Vagina (tissue), 2 donors: ENCODE data around the gene STEAP1. TPM values are rescaled to one million over a fixed set of nuclear protein-coding genes. Genes with fewer than 3 reads are reported as not detected.

Experiments
- DNase-seq, 2 donors: peaks; one replicate each; pipeline ENCODE4 v3.0.0-alpha.2; 2017; ENCODE audit errors: extremely low spot score in 2 of 2
- H3K27ac ChIP-seq: fragments of 200-600 bp; sonication (generic); one replicate; pipeline ENCODE4 v1.5.1; 2019
- H3K27me3 ChIP-seq: fragments of 200-600 bp; sonication (generic); one replicate; pipeline ENCODE4 v1.5.1; 2019
- H3K36me3 ChIP-seq, 2 donors: fragments of 200-600 bp; sonication (generic); one replicate each; pipeline ENCODE4 v1.5.1; 2017 to 2019
- H3K4me1 ChIP-seq: fragments of 200-600 bp; sonication (generic); one replicate; pipeline ENCODE4 v1.5.1; 2019
- H3K4me3 ChIP-seq, 2 donors: fragments of 200-600 bp; sonication (generic); 1 replicate in 1 of 2; 2 replicates in 1 of 2; pipeline ENCODE4 v1.5.1; 2016 to 2019
- H3K9me3 ChIP-seq: fragments of 200-600 bp; sonication (generic); one replicate; pipeline ENCODE4 v1.5.1; 2019
- CTCF ChIP-seq, 3 experiments: fragments of 450-650 bp in 2 of 3; fragments of 200-600 bp in 1 of 3; sonication (generic) in 1 of 3; IDR thresholded peaks; one replicate each; pipeline ENCODE4 v1.5.1; 2017 to 2019; ENCODE audit warnings: antibody characterized with exemption in 3 of 3, mild to moderate bottlenecking in 2 of 3, moderate library complexity in 2 of 3
- POLR2A ChIP-seq, 2 donors: fragments of 450-650 bp; IDR thresholded peaks; one replicate each; pipeline ENCODE4 v1.6.1; 2017; ENCODE audit warnings: antibody characterized with exemption in 2 of 2, mild to moderate bottlenecking in 2 of 2, moderate library complexity in 2 of 2
- POLR2AphosphoS5 ChIP-seq, 2 donors: sonication (generic); formaldehyde crosslinking; IDR thresholded peaks; one replicate each; pipeline ENCODE4 v1.9.0; 2017; ENCODE audit warnings: antibody characterized with exemption in 2 of 2, mild to moderate bottlenecking in 2 of 2, low read depth in 1 of 2; ENCODE audit not compliant: insufficient read depth in 1 of 2
- intact Hi-C: fragments of 100-400 bp; cut with DNase I; formaldehyde crosslinking; loops from one replicate; pipeline ENCODE4 v1.15.1; 2023
- total RNA-seq: library from RNA; depleted of rRNA; stranded (reverse); fragments of >200 nt; gene quantifications from one replicate; pipeline ENCODE4 v1.2.3, GENCODE V29; 2016

The STEAP1 gene
- total RNA-seq, 1 donor from 2014 or later, result 24.3 TPM

GRCh38 chr7:90188281-90188680 is 34.0 kb downstream of the STEAP1 start:
- H3K27me3 ChIP-seq, result no peaks in the 10 kb centered on the region
- no peak overlapping the region for H3K4me3 ChIP-seq
- no peaks in the 10 kb centered on the region for H3K9me3 ChIP-seq
- no peak for DNase-seq
- H3K36me3 ChIP-seq, result no peaks in the 10 kb centered on the region
- no peaks in the 10 kb centered on the region for H3K4me1 ChIP-seq
- TF ChIP-seq POLR2AphosphoS5 (IDR thresholded peaks at IDR 0.05; ENCODE audit: insufficient read depth in 1 of 2, low read depth in 1 of 2), result no peak
- TF ChIP-seq CTCF (IDR thresholded peaks at IDR 0.05), result no peak
- TF ChIP-seq POLR2A (IDR thresholded peaks at IDR 0.05), result no peak
- H3K27ac ChIP-seq, result no peak overlapping the region
- intact Hi-C loops, result no loop called here

- intact Hi-C loops, result no loop called here
- DNase-seq, result no peak
- H3K9me3 ChIP-seq, result no peaks in the 10 kb centered on the region
- H3K4me3 ChIP-seq, result no peak overlapping the region
- H3K36me3 ChIP-seq, result no peaks in the 10 kb centered on the region
- H3K4me1 ChIP-seq, result no peaks in the 10 kb centered on the region
- TF ChIP-seq POLR2A (IDR thresholded peaks at IDR 0.05) (no peak), CTCF (IDR thresholded peaks at IDR 0.05) (no peak), POLR2AphosphoS5 (IDR thresholded peaks at IDR 0.05; ENCODE audit: insufficient read depth in 1 of 2, low read depth in 1 of 2) (no peak)
- no peak overlapping the region for H3K27ac ChIP-seq
- no peaks in the 10 kb centered on the region for H3K27me3 ChIP-seq
Observed at GRCh38 chr7:90190995-90191394, 36.7 kb downstream of the STEAP1 start.

DNA sequence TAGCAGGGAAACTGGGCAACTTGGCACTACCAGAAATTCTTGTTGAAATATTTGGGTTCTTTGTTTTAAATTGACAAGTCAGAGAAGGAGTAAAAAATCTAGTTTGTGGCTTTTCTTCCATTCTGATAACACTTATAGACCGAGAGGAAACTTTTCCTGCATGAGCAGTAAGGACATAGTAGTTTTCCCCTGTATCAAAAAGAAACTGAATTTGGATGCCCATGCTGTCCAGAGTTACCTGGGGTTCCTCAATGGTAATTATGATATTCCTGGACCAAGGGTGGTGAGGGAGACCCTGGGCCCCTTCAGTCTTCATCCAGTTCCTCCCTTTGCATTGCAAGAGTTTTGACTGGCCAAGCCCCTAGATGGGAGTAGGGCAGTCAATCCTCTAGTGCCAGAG is 37.4 kb downstream of the STEAP1 start:
- no peak for DNase-seq
- Histone ChIP-seq H3K4me1 (no peaks in the 10 kb centered on the region), H3K27ac (no peak overlapping the region), H3K36me3 (no peaks in the 10 kb centered on the region), H3K27me3 (no peaks in the 10 kb centered on the region), H3K9me3 (no peaks in the 10 kb centered on the region), H3K4me3 (no peak overlapping the region)
- intact Hi-C loops, result no loop called here
- TF ChIP-seq CTCF (IDR thresholded peaks at IDR 0.05) (no peak), POLR2AphosphoS5 (IDR thresholded peaks at IDR 0.05; ENCODE audit: insufficient read depth in 1 of 2, low read depth in 1 of 2) (no peak), POLR2A (IDR thresholded peaks at IDR 0.05) (no peak)

GRCh38 chr7:90192876-90193750 is 38.8 kb downstream of the STEAP1 start:
- H3K4me3 ChIP-seq, result no peak overlapping the region
- intact Hi-C loops, result no loop called here
- no peak for DNase-seq
- no peak for TF ChIP-seq POLR2AphosphoS5 (IDR thresholded peaks at IDR 0.05; ENCODE audit: insufficient read depth in 1 of 2, low read depth in 1 of 2)
- no peak for TF ChIP-seq CTCF (IDR thresholded peaks at IDR 0.05)
- no peak for TF ChIP-seq POLR2A (IDR thresholded peaks at IDR 0.05)
- H3K27ac ChIP-seq, result no peak overlapping the region
- no peaks in the 10 kb centered on the region for H3K9me3 ChIP-seq
- no peaks in the 10 kb centered on the region for H3K27me3 ChIP-seq
- H3K4me1 ChIP-seq, result no peaks in the 10 kb centered on the region
- H3K36me3 ChIP-seq, result no peaks in the 10 kb centered on the region
